GM19240 (cell line): ENCODE data around the gene PNLIPRP3.
"Not testable (repeated sequence)": the region's sequence is repeated elsewhere in the genome, so short reads cannot be mapped to it uniquely, and the experiment has no call there.

ENCODE experiments used
- DNase-seq: peaks from one replicate; pipeline ENCODE4 v3.0.0; 2011; ENCODE audit warnings: low spot score; ENCODE audit not compliant: insufficient read length

PNLIPRP3 gene

GRCh38 chr10:116427671-116428070, at the start of gene PNLIPRP3:
Gene PNLIPRP3 (plus strand): TSS chr10:116427847. CDS start chr10:116428013, 166 bp downstream.
- DNase-seq, result no peak

DNA sequence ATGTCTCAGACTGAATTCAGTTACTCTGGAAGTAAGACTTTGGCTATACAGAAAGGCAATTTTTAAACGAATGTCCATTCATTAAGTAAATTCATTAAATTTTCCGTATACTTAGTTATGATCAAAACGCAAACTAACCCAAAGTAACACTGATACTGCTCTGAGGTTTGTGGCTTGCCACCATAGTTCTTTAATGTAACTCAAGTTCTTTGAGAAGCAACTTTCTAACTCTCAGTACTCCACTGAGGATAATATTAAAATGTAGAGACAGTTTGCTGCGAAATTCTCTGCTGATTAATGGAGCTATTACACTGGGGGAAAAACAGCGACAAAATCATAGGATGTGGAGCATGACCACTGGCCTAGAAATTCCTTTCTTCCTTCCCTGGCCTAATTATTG, 45.4 kb upstream of the PNLIPRP3 start:
- no peak for DNase-seq

- DNase-seq, result no peak
Observed at GRCh38 chr10:116385311-116385710, 42.3 kb upstream of the PNLIPRP3 start.

DNA sequence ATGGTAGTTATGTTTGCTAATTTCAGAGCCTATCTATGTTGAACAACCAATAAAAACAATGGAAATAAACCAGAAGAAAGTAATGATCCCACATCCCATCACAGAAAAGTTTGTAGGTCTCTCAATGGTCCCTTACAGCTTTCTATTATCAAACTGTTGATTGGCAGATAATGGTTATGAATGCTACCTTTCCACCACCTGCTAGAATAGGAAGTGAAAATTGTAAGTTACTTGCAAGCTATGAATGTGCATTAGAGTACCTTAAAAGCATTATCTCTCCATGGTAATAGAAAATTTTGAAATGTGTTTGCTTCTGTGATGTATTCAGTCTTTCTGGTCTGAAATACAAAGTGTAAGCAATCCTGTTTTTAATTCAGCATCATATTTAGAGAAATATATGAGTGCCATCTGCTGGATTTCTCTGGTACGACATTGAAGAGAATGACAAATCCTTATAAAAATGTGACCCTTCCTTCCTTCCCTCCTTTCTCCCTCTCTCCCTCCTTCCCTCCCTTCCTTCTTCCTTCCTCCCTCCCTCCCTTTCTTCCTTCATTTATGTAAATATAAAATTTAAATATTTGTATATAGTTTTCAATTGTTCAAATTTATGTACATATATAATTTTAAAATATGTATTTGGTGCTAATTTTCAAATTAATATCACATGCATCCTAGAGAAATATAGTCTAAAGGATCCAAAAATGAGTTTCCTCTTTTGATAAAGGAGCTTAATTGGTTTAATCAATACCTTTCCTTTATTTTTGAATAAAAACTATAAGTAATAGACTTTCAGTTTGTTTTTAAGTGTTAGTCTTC, 41.4 kb upstream of the PNLIPRP3 start:
- no peak for DNase-seq

- DNase-seq, result not testable (repeated sequence)
Observed at GRCh38 chr10:116393246-116393831, 34.3 kb upstream of the PNLIPRP3 start.

- DNase-seq, result no peak
Observed at GRCh38 chr10:116395223-116395985, 32.2 kb upstream of the PNLIPRP3 start.

- DNase-seq, result no peak
Observed at GRCh38 chr10:116398224-116398623, 29.4 kb upstream of the PNLIPRP3 start.

GRCh38 chr10:116402858-116403257, 24.8 kb upstream of the PNLIPRP3 start:
- no peak for DNase-seq

DNA sequence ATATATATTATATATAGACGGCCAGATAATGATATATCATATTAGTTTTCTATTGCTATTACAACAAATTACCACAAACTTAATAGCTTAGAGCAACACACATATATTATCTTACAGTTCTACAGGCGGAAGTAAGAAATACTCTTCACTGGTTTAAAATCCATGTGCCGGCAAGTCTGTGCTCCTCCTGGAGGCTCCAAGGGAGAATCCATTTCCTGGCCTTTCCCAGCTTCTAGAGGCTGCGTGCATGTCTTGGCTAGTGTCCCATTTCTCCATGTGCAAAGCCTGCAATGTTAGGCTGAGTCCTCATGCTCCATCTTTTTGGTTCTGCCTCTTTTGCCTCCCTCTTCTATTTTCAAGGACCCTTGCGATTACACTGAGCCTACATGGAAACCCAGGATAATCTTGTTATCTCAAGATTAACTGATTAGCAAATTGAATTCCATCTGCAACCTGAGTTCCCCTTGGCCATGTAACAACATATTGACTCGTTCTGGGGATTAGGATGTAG, 23.9 kb upstream of the PNLIPRP3 start:
- no peak for DNase-seq

- no peak for DNase-seq
Observed at GRCh38 chr10:116408719-116409118, 18.9 kb upstream of the PNLIPRP3 start.

DNA sequence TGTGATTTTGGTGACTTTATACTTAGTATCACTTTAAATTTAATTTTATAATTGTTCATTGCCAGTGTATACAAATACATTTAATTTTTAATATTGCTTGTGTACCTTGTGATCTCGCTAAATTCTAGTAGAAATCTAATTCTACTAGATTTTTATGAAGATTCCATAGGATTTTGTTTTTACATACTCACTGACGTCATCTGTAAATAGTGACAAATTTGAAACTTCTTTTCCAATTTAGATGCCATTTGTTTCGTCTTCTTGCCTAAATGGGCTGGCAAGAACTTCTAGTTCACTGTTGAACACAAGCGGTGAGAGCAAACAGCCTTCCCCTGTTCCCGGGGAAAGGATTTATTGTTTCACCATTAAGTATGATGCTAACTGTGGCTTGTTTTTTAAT, 17.3 kb upstream of the PNLIPRP3 start:
- DNase-seq, result no peak

- no peak for DNase-seq
Observed at GRCh38 chr10:116417821-116418220, 9.8 kb upstream of the PNLIPRP3 start.

DNA sequence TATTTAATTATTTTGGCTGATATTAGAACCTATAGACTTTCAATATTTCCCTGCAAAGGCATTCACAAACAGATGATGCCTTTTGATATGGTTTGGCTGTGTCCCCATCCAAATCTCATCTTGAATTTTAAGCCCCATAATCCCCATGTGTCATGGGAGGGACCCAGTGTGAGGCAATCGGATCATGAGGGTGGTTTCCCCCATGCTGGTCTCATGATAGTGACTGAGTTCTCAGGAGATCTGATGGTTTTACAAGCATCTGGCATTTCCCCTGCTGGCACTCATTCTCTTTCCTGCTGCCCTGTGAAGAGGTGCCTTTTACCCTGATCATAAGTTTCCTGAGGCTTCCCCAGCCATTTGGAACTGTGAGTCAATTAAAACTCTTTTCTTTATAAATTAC, 9.3 kb upstream of the PNLIPRP3 start:
- no peak for DNase-seq

- no peak for DNase-seq
Observed at GRCh38 chr10:116421815-116422214, 5.8 kb upstream of the PNLIPRP3 start.

DNA sequence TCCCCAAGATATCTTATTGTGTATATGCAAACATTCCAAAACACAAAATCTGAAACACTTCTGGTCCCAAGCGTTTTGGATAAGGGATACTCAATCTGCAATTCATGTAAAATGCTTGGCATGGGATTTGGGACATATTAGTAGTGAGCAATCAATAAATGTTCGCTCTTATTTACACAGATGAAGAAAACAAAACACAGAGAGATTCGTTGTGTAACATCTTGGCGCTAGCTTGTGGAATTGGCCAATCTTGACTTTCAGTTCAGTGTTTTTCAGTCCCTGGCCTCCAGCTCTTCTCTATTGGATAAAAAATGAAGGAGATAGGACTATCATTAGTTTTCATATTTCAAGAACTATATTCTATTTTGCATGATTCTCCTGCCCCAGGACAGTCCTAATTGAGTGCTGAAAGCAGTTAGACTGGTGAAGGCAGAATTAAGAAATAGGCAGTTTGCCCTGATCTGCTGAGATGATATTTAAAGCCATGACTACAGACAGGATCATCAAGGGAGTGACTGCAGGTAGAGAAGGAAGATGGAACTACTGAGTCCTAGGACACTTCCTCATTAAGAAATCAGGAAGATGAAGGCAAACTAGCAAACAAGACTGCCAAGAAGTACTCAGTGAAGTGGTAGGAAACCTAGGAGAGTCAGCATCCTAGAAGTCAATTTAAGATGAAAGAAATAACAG, 1.8 kb downstream of the PNLIPRP3 start:
- no peak for DNase-seq

- DNase-seq, result no peak
Observed at GRCh38 chr10:116430288-116430687, 2.6 kb downstream of the PNLIPRP3 start.

- DNase-seq, result no peak
Observed at GRCh38 chr10:116431598-116431997, 4.0 kb downstream of the PNLIPRP3 start.

- no peak for DNase-seq
Observed at GRCh38 chr10:116437076-116437692, 9.5 kb downstream of the PNLIPRP3 start.

DNA sequence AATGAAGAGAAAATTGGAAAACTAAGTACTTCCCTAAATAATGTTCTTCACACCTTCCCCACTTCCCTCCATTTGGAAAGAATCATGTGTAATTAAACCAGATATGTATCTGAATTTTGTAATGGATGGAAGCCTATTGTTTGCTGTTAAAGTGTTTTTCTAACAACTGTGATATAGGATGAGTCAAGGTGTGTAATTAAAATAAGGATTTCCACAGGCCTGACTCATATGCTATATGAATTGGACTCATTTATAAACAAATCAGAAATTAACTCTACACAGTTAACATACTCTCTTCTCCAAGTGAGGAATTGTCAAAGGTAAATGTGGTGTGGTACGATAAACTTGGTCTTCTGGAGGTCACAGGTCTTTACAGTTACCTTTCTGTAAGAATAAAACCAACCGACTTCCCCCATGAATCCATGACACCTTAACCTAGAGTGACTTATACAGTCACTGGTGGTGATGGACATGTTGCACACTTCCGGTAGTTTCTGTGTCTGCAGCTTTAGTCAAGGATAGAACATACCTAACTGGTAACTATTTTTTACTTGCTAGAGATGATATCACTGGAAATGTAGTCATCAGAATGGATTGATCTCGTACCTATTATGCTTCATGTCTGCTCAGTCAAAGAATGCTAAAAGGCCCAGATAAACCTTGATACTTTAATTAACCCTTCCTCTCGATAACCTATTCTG, 12.8 kb downstream of the PNLIPRP3 start:
- no peak for DNase-seq

- DNase-seq, result peak; percentile 2
Observed at GRCh38 chr10:116444527-116445142, 17.0 kb downstream of the PNLIPRP3 start.
